Activated CD8-positive, alpha-beta T cell treated with anti-CD3 and anti-CD28 coated beads for 36 hours (primary cell): ENCODE results near the gene HIRA. TPM values are rescaled to one million over a fixed set of nuclear protein-coding genes. Genes with fewer than 3 reads are reported as not detected.

Source experiments
- ATAC-seq: fragments of 200-7000 bp; cut with Tn5 transposase; one replicate; pipeline ENCODE4 v1.10.0; 2021; ENCODE audit warnings: mild to moderate bottlenecking, moderate library complexity
- CTCF ChIA-PET: fragments of 350-600 bp; sonication (Branson Sonifier 250); formaldehyde crosslinking; loops from one replicate; lab custom pipeline; 2021; ENCODE audit warnings: antibody characterized with exemption; lab: Charles Lee
- POLR2A ChIA-PET: fragments of 350-600 bp; sonication (Branson Sonifier 250); formaldehyde crosslinking; loops from one replicate; lab custom pipeline; 2021; ENCODE audit warnings: antibody characterized with exemption; lab: Charles Lee
- DNase-seq: peaks from one replicate; pipeline ENCODE4 v3.0.0-alpha.2; 2020
- H3K27ac Mint-ChIP-seq: one replicate; pipeline ENCODE4 v1.8.0; 2021; ENCODE audit warnings: mild to moderate bottlenecking, mixed read lengths
- H3K27me3 Mint-ChIP-seq: one replicate; pipeline ENCODE4 v1.8.0; 2021; ENCODE audit warnings: mixed read lengths
- H3K36me3 Mint-ChIP-seq: one replicate; pipeline ENCODE4 v1.8.0; 2021; ENCODE audit warnings: low read depth, mixed read lengths
- H3K4me1 Mint-ChIP-seq: one replicate; pipeline ENCODE4 v1.8.0; 2021; ENCODE audit warnings: low read depth, mixed read lengths
- H3K4me3 Mint-ChIP-seq: one replicate; pipeline ENCODE4 v1.8.0; 2021; ENCODE audit warnings: mild to moderate bottlenecking, moderate library complexity, mixed read lengths
- H3K9me3 Mint-ChIP-seq: one replicate; pipeline ENCODE4 v1.8.0; 2021; ENCODE audit warnings: mixed read lengths
- intact Hi-C: fragments of 100-400 bp; cut with micrococcal nuclease; formaldehyde crosslinking; loops from one replicate; pipeline ENCODE4 v1.10.0; 2022
- total RNA-seq, 2 experiments: library from RNA; stranded (reverse); gene quantifications; one replicate each; pipeline ENCODE4 v1.2.3, GENCODE V29; 2021
- TF ChIP-seq, protein P1 (sequence below): fragments of 200-600 bp; IDR thresholded peaks from one replicate; pipeline ENCODE4 v1.8.0; 2022; ENCODE audit warnings: antibody characterized with exemption, mild to moderate bottlenecking

The HIRA gene
- total RNA-seq, 2 experiments from 2014 or later, result 29.7 to 30.5 TPM

DNA sequence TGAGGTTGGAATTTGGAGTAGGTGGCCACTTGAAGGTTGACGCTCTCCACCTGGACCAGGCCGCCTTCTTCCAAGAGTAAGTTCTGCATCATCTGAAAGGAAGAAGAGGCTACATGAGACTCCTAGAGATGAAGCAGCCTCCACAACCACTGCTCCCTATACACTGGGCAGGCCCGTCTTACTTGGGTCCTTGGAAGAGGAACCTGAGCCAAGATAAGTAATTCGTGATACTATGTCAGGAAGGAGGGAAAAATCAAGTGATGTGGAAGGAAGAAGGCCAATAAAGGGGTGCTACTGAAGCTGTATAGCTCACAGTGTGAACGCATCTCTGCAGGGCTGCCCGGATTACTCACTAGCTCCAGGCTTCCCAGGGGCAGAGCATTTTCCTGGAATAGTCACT, 36.4 kb upstream of the HIRA start:
- DNase-seq (no peak), ATAC-seq (no peak)
- TF ChIP-seq, protein P1, sequence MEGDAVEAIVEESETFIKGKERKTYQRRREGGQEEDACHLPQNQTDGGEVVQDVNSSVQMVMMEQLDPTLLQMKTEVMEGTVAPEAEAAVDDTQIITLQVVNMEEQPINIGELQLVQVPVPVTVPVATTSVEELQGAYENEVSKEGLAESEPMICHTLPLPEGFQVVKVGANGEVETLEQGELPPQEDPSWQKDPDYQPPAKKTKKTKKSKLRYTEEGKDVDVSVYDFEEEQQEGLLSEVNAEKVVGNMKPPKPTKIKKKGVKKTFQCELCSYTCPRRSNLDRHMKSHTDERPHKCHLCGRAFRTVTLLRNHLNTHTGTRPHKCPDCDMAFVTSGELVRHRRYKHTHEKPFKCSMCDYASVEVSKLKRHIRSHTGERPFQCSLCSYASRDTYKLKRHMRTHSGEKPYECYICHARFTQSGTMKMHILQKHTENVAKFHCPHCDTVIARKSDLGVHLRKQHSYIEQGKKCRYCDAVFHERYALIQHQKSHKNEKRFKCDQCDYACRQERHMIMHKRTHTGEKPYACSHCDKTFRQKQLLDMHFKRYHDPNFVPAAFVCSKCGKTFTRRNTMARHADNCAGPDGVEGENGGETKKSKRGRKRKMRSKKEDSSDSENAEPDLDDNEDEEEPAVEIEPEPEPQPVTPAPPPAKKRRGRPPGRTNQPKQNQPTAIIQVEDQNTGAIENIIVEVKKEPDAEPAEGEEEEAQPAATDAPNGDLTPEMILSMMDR, result no peak
- intact Hi-C loops, result no loop called here
- POLR2A ChIA-PET, result interaction anchor here (2.6 kb wide), 1 partner anchor 11 kb away, joined by 7 read pairs; the partner anchor contains the start of genes CDC45 and UFD1
- Mint-ChIP-seq H3K9me3 (no peaks in the 10 kb centered on the region), H3K27ac (no peak overlapping the region), H3K4me1 (no peaks in the 10 kb centered on the region), H3K27me3 (no peaks in the 10 kb centered on the region), H3K4me3 (no peak overlapping the region), H3K36me3 (peaks cover 42% of the 10 kb centered on the region)
- CTCF ChIA-PET, result no interaction called here

DNA sequence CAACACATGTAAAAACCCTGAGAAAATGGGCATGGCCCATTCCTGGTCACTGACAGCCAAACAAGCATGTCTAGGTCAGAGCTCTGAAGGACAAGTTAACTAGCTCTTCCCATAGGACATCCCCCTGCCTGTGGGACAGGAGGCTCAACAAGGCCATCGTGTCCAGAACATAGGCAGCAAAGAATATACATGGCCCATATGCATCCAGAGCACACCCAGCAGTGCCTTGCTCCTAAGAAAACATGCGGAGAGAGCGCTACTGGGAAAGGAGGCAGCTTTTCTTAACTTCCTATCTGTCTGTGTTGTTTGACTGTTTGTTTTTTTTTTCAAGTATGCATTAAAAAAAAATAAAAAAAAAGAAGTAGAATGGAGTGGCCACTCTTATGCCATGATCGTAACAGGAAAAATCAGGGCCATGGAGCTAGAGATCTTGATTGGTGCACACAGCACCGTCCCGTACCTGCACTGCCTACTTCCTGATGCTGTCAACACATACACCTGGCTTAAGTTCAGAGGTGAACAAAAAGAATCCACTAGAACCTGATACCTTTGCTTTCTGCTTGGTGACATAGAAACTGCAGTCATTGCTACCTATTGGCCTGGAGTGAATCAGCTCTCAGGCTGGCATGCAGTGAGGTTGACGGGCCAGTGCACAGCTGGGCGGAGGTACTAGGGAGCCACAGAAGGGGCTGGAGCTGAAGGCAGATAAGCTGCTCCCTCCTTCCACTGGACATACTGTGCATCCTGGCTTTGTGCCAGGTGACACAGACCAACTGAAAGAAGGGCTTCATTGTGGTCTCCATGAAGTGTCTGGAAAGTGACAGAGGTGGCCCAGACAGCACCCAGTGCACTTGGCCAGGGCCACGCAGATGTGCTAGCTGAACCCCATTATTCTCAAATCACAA, 35.6 kb upstream of the HIRA start:
- ChIA-PET POLR2A (interaction anchor here (0.6 to 2.6 kb wide), 3 partner anchors 12 to 51 kb away, joined by 4 to 7 read pairs (median 5); partner anchors contain the start of genes CDC45 and UFD1), CTCF (interaction anchor here (1.4 kb wide), 1 partner anchor 77 kb away, joined by 5 read pairs; no protein-coding TSS in a partner anchor)
- H3K27me3 Mint-ChIP-seq, result no peaks in the 10 kb centered on the region

DNA sequence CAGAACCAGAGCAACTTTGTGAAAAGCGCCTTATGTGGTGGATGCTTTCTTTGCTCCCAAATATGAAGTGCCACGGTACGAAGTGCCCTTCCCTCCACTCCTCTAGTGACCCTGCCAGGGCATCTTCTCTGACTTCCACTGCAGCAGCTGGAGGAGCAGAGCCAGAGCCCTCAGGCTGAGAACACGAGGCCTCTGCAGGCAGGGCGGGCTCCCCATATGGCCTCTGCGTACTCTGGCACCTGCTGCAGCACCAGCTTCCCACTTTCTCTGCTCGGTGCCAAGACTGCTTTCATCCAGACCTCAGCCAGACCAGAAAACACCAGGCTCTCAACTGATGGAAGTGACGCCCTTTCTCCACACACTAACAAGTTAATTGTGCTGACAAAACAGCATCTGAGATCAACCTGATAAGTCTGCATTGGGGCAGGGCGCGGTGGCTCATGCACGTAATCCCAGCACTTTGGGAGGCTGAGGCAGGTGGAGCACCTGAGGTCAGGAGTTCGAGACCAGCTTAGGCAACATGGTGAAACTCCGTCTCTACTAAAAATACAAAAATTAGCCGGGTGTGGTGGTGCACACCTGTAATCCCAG, 34.7 kb upstream of the HIRA start:
- Mint-ChIP-seq H3K27ac (no peak overlapping the region), H3K27me3 (no peaks in the 10 kb centered on the region), H3K36me3 (peaks cover 38% of the 10 kb centered on the region), H3K9me3 (no peaks in the 10 kb centered on the region), H3K4me3 (no peak overlapping the region), H3K4me1 (no peaks in the 10 kb centered on the region)
- DNase-seq (no peak), ATAC-seq (no peak)
- TF ChIP-seq, protein P1, result no peak
- intact Hi-C loops, result no loop called here
- ChIA-PET POLR2A (interaction anchor here (0.6 to 1.3 kb wide), 2 partner anchors 32 to 94 kb away, joined by 3 to 4 read pairs; no protein-coding TSS in a partner anchor), CTCF (interaction anchor here (1.4 kb wide), 1 partner anchor 76 kb away, joined by 5 read pairs; no protein-coding TSS in a partner anchor)

More for the DNA sequence above, 35.6 kb upstream of the HIRA start:
- no peaks in the 10 kb centered on the region for H3K4me1 Mint-ChIP-seq
- intact Hi-C loops, result no loop called here
- ATAC-seq, result no peak
- DNase-seq, result no peak
- TF ChIP-seq, protein P1, result no peak
- no peak overlapping the region for H3K4me3 Mint-ChIP-seq
- peaks cover 42% of the 10 kb centered on the region for H3K36me3 Mint-ChIP-seq
- no peaks in the 10 kb centered on the region for H3K9me3 Mint-ChIP-seq
- H3K27ac Mint-ChIP-seq, result no peak overlapping the region

DNA sequence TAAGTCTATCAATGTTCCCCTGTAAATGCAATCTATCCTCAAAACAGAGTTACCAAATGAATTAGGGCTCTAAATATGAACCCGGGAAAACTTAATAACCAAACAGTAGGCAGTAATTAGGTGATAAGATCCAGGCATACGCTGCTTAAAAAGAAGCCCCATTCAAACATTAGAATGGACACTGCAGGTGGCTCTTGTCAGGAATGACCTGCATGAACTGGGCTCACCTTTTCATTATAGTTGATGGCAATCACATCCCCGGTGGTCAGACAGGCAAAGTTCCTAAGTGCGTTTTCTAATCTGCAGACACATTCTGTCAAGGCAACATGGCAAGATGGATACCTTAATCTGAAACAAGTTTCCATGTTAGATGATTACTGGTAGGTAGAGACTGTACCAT, 33.4 kb upstream of the HIRA start:
- Mint-ChIP-seq H3K27ac (no peak overlapping the region), H3K27me3 (no peaks in the 10 kb centered on the region), H3K4me1 (no peaks in the 10 kb centered on the region), H3K36me3 (peaks cover 32% of the 10 kb centered on the region), H3K9me3 (no peaks in the 10 kb centered on the region), H3K4me3 (no peak overlapping the region)
- POLR2A ChIA-PET, result interaction anchor here (0.6 to 2.0 kb wide), 4 partner anchors 10 to 174 kb away, joined by 3 to 4 read pairs (median 4); partner anchors contain the start of gene CLTCL1
- ATAC-seq, result no peak
- intact Hi-C loops, result no loop called here
- TF ChIP-seq, protein P1, result no peak
- DNase-seq, result no peak
- CTCF ChIA-PET, result interaction anchor here (1.5 kb wide), 1 partner anchor 10 kb away, joined by 4 read pairs; no protein-coding TSS in a partner anchor
